Neural progenitor cell (in vitro differentiated cells): Measurements from ENCODE around the gene FAM89A. TPM values are rescaled to one million over a fixed set of nuclear protein-coding genes. Genes with fewer than 3 reads are reported as not detected.

Experiments used
- DNase-seq: peaks from one replicate; pipeline ENCODE4 v3.0.0-alpha.2; 2016; ENCODE audit warnings: low spot score
- H2AFZ ChIP-seq: fragments of 200-600 bp; sonication (generic); replicated peaks from 2 replicates; pipeline ENCODE4 v1.6.1; 2016; ENCODE audit warnings: antibody characterized with exemption
- H3F3A ChIP-seq: fragments of 200-600 bp; sonication (generic); 2 replicates; pipeline ENCODE4 v1.6.1; 2016; ENCODE audit warnings: antibody characterized with exemption, low read depth
- H3K27ac ChIP-seq: fragments of 200-600 bp; sonication (generic); 2 replicates; pipeline ENCODE4 v1.5.1; 2016; ENCODE audit warnings: mild to moderate bottlenecking
- H3K27me3 ChIP-seq: fragments of 200-600 bp; sonication (generic); 2 replicates; pipeline ENCODE4 v1.6.1; 2016; ENCODE audit warnings: mild to moderate bottlenecking, moderate library complexity
- H3K36me3 ChIP-seq: fragments of 200-600 bp; sonication (generic); 2 replicates; pipeline ENCODE4 v1.5.1; 2016
- H3K4me1 ChIP-seq: fragments of 200-600 bp; sonication (generic); 2 replicates; pipeline ENCODE4 v1.6.1; 2016; ENCODE audit warnings: mixed run types
- H3K4me2 ChIP-seq: fragments of 200-600 bp; sonication (generic); 2 replicates; pipeline ENCODE4 v1.6.1; 2016
- H3K4me3 ChIP-seq: fragments of 200-600 bp; sonication (generic); 2 replicates; pipeline ENCODE4 v1.5.1; 2016
- H3K79me2 ChIP-seq: fragments of 200-600 bp; sonication (generic); 2 replicates; pipeline ENCODE4 v1.6.1; 2016; ENCODE audit warnings: low read depth
- H3K9ac ChIP-seq: fragments of 200-600 bp; sonication (generic); 2 replicates; pipeline ENCODE4 v1.6.1; 2016
- H3K9me3 ChIP-seq: fragments of 200-600 bp; sonication (generic); 2 replicates; pipeline ENCODE4 v1.5.1; 2016; ENCODE audit warnings: low read depth
- H4K20me1 ChIP-seq: fragments of 200-600 bp; sonication (generic); 2 replicates; pipeline ENCODE4 v1.6.1; 2016; ENCODE audit warnings: low read depth
- H3K27ac Mint-ChIP-seq: 3 replicates; pipeline ENCODE4 v1.8.0; 2021; ENCODE audit warnings: mixed read lengths
- H3K27me3 Mint-ChIP-seq: 2 replicates; pipeline ENCODE4 v1.8.0; 2022; ENCODE audit warnings: low read depth, mild to moderate bottlenecking, inconsistent platforms, moderate library complexity, mixed read lengths; ENCODE audit not compliant: insufficient read depth
- H3K36me3 Mint-ChIP-seq: 3 replicates; pipeline ENCODE4 v1.8.0; 2021; ENCODE audit warnings: mixed read lengths
- H3K4me1 Mint-ChIP-seq: 3 replicates; pipeline ENCODE4 v1.8.0; 2021; ENCODE audit warnings: mixed read lengths
- H3K4me3 Mint-ChIP-seq: 3 replicates; pipeline ENCODE4 v1.8.0; 2021; ENCODE audit warnings: mild to moderate bottlenecking, moderate library complexity, mixed read lengths
- H3K9me3 Mint-ChIP-seq: 3 replicates; pipeline ENCODE4 v1.8.0; 2020; ENCODE audit warnings: mixed read lengths
- EZH2 ChIP-seq: fragments of 200-600 bp; sonication (generic); IDR thresholded peaks from 2 replicates; pipeline ENCODE4 v1.6.1; 2017; ENCODE audit warnings: antibody characterized with exemption, mild to moderate bottlenecking, moderate library complexity
- EZH2phosphoT487 ChIP-seq: fragments of 200-600 bp; sonication (generic); IDR thresholded peaks from 2 replicates; pipeline ENCODE4 v1.6.1; 2017; ENCODE audit warnings: antibody characterized with exemption
- total RNA-seq: library from RNA; depleted of rRNA; stranded (reverse); fragments of >200 nt; gene quantifications from 2 replicates; pipeline ENCODE4 v1.2.3, GENCODE V29; 2015; ENCODE audit warnings: low replicate concordance
- TF ChIP-seq, protein P1 (sequence below): fragments of 200-600 bp; sonication (generic); IDR thresholded peaks from 2 replicates; pipeline ENCODE4 v1.5.1; 2017; ENCODE audit warnings: antibody characterized with exemption, mild to moderate bottlenecking

Gene FAM89A
- total RNA-seq, 1 donor from 2014 or later = 2.1 TPM

GRCh38 chr1:230979389-230979716 lies 60.7 kb downstream of the FAM89A start:
- H3K79me2 ChIP-seq = peaks cover 32% of the 10 kb centered on the region
- Mint-ChIP-seq H3K4me1 (peaks cover 17% of the 10 kb centered on the region), H3K27ac (peak overlapping the region; percentile 8), H3K27me3 (peaks cover 2% of the 10 kb centered on the region), H3K9me3 (no peaks in the 10 kb centered on the region), H3K36me3 (no peaks in the 10 kb centered on the region), H3K4me3 (peak overlapping the region; percentile 99)
- H3K4me3 ChIP-seq = peak overlapping the region; percentile 77
- no peak overlapping the region for H3K27ac ChIP-seq
- no peaks in the 10 kb centered on the region for H3K36me3 ChIP-seq
- H3K9me3 ChIP-seq = no peaks in the 10 kb centered on the region
- H3K4me1 ChIP-seq = peaks cover 14% of the 10 kb centered on the region
- peak overlapping the region; percentile 47 for H3K9ac ChIP-seq
- H3F3A ChIP-seq = peaks cover 3% of the 10 kb centered on the region
- H3K4me2 ChIP-seq = peak overlapping the region; percentile 81
- no peaks in the 10 kb centered on the region for H3K27me3 ChIP-seq
- peaks cover 5% of the 10 kb centered on the region for H4K20me1 ChIP-seq
- TF ChIP-seq EZH2phosphoT487 = no peak
- peak; percentile 41 for TF ChIP-seq EZH2
- TF ChIP-seq, protein P1, sequence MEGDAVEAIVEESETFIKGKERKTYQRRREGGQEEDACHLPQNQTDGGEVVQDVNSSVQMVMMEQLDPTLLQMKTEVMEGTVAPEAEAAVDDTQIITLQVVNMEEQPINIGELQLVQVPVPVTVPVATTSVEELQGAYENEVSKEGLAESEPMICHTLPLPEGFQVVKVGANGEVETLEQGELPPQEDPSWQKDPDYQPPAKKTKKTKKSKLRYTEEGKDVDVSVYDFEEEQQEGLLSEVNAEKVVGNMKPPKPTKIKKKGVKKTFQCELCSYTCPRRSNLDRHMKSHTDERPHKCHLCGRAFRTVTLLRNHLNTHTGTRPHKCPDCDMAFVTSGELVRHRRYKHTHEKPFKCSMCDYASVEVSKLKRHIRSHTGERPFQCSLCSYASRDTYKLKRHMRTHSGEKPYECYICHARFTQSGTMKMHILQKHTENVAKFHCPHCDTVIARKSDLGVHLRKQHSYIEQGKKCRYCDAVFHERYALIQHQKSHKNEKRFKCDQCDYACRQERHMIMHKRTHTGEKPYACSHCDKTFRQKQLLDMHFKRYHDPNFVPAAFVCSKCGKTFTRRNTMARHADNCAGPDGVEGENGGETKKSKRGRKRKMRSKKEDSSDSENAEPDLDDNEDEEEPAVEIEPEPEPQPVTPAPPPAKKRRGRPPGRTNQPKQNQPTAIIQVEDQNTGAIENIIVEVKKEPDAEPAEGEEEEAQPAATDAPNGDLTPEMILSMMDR = no peak
- H2AFZ ChIP-seq = peak overlapping the region; percentile 95
- no peak for DNase-seq

GRCh38 chr1:230978491-230979388 lies 61.3 kb downstream of the FAM89A start, which contains the start of the genes ARV1 and TTC13:
TSS of gene ARV1 (plus strand) at chr1:230979094. CDS start at chr1:230979106, 12 bp downstream.
TSS of gene TTC13 (minus strand) at chr1:230978861. CDS start at chr1:230978830, 31 bp downstream.
- Histone ChIP-seq H3K36me3 (no peaks in the 10 kb centered on the region), H3F3A (peaks cover 3% of the 10 kb centered on the region), H3K4me3 (peak within 1 kb of the TSS; percentile 77), H3K4me2 (peak within 1 kb of the TSS; percentile 92), H3K79me2 (peaks cover 32% of the 10 kb centered on the region), H3K4me1 (peaks cover 14% of the 10 kb centered on the region), H4K20me1 (peaks cover 2% of the 10 kb centered on the region), H3K9ac (peak within 1 kb of the TSS; percentile 47), H3K9me3 (no peaks in the 10 kb centered on the region), H2AFZ (peak within 1 kb of the TSS; percentile 95), H3K27ac (no peak within 1 kb of the TSS), H3K27me3 (no peaks in the 10 kb centered on the region)
- H3K4me1 Mint-ChIP-seq = peaks cover 17% of the 10 kb centered on the region
- H3K9me3 Mint-ChIP-seq = no peaks in the 10 kb centered on the region
- H3K27me3 Mint-ChIP-seq = peaks cover 2% of the 10 kb centered on the region
- no peaks in the 10 kb centered on the region for H3K36me3 Mint-ChIP-seq
- H3K27ac Mint-ChIP-seq = peak within 1 kb of the TSS; percentile 8
- H3K4me3 Mint-ChIP-seq = peak within 1 kb of the TSS; percentile 99
- TF ChIP-seq EZH2 (peak; percentile 9), EZH2phosphoT487 (no peak)
- TF ChIP-seq, protein P1 = peak; percentile 42
- peak; percentile 100 for DNase-seq

- H3K27me3 Mint-ChIP-seq = peaks cover 2% of the 10 kb centered on the region
- peaks cover 17% of the 10 kb centered on the region for H3K4me1 Mint-ChIP-seq
- H3K4me3 ChIP-seq = peak overlapping the region; percentile 77
- DNase-seq = peak; percentile 66
- no peak overlapping the region for H3K27ac ChIP-seq
- no peaks in the 10 kb centered on the region for H3K36me3 Mint-ChIP-seq
- H3K27ac Mint-ChIP-seq = peak overlapping the region; percentile 69
- peaks cover 14% of the 10 kb centered on the region for H3K4me1 ChIP-seq
- peaks cover 32% of the 10 kb centered on the region for H3K79me2 ChIP-seq
- peaks cover 3% of the 10 kb centered on the region for H3F3A ChIP-seq
- no peaks in the 10 kb centered on the region for H3K27me3 ChIP-seq
- TF ChIP-seq, protein P1 = no peak
- peak; percentile 7 for TF ChIP-seq EZH2
- H3K4me2 ChIP-seq = peak overlapping the region; percentile 92
- no peaks in the 10 kb centered on the region for H4K20me1 ChIP-seq
- H3K9me3 Mint-ChIP-seq = no peaks in the 10 kb centered on the region
- H3K9ac ChIP-seq = no peak overlapping the region
- peak overlapping the region; percentile 94 for H3K4me3 Mint-ChIP-seq
- no peaks in the 10 kb centered on the region for H3K9me3 ChIP-seq
- H3K36me3 ChIP-seq = no peaks in the 10 kb centered on the region
- peak overlapping the region; percentile 86 for H2AFZ ChIP-seq
Measured at GRCh38 chr1:230977761-230978490, 62.1 kb downstream of the FAM89A start.
